Hepatocyte (in vitro differentiated cells): Measurements from ENCODE around the gene MRPL3. TPM values are rescaled to one million over a fixed set of nuclear protein-coding genes. Genes with fewer than 3 reads are reported as not detected.
A peak's percentile ranks its signal among the peaks of the same experiment; 100 is the strongest.

Source experiments
- DNase-seq: peaks from one replicate; pipeline ENCODE4 v3.0.0-alpha.2; 2016; ENCODE audit warnings: low spot score
- H2AFZ ChIP-seq: fragments of 200-600 bp; sonication (generic); 2 replicates; pipeline ENCODE4 v1.6.0; 2016; ENCODE audit warnings: antibody characterized with exemption, mild to moderate bottlenecking
- H3K27ac ChIP-seq: fragments of 200-600 bp; sonication (generic); 2 replicates; pipeline ENCODE4 v1.5.1; 2016; ENCODE audit warnings: mild to moderate bottlenecking
- H3K27me3 ChIP-seq: fragments of 200-600 bp; sonication (generic); 2 replicates; pipeline ENCODE4 v1.6.1; 2016
- H3K36me3 ChIP-seq: fragments of 200-600 bp; sonication (generic); replicated peaks from 2 replicates; pipeline ENCODE4 v1.5.1; 2016; ENCODE audit warnings: low read depth; ENCODE audit not compliant: insufficient read depth
- H3K4me1 ChIP-seq: fragments of 200-600 bp; sonication (generic); 2 replicates; pipeline ENCODE4 v1.5.1; 2016; ENCODE audit warnings: mild to moderate bottlenecking, moderate library complexity; ENCODE audit not compliant: insufficient read depth
- H3K4me2 ChIP-seq: fragments of 200-600 bp; sonication (generic); 2 replicates; pipeline ENCODE4 v1.6.0; 2016
- H3K4me3 ChIP-seq: fragments of 200-600 bp; sonication (generic); 2 replicates; pipeline ENCODE4 v1.5.1; 2016; ENCODE audit warnings: mild to moderate bottlenecking
- H3K79me2 ChIP-seq: fragments of 200-600 bp; sonication (generic); 2 replicates; pipeline ENCODE4 v1.6.0; 2017; ENCODE audit warnings: mild to moderate bottlenecking
- H3K9me2 ChIP-seq: fragments of 200-600 bp; sonication (generic); replicated peaks from 2 replicates; pipeline ENCODE4 v1.6.0; 2017; ENCODE audit warnings: mild to moderate bottlenecking; ENCODE audit not compliant: insufficient read depth
- H3K9me3 ChIP-seq: fragments of 200-600 bp; sonication (generic); 2 replicates; pipeline ENCODE4 v1.5.1; 2016; ENCODE audit warnings: low read depth, mild to moderate bottlenecking
- H4K20me1 ChIP-seq: fragments of 200-600 bp; sonication (generic); 2 replicates; pipeline ENCODE4 v1.6.0; 2016; ENCODE audit warnings: mild to moderate bottlenecking; ENCODE audit not compliant: insufficient read depth, poor library complexity, severe bottlenecking
- EZH2 ChIP-seq: fragments of 200-600 bp; sonication (generic); IDR thresholded peaks from 2 replicates; pipeline ENCODE4 v1.6.1; 2016; ENCODE audit warnings: antibody characterized with exemption, mild to moderate bottlenecking, borderline replicate concordance
- EZH2phosphoT487 ChIP-seq: fragments of 200-600 bp; sonication (generic); IDR thresholded peaks from one replicate; pipeline ENCODE4 v1.6.1; 2018; ENCODE audit warnings: antibody characterized with exemption, mild to moderate bottlenecking, low read depth, moderate library complexity; ENCODE audit not compliant: unreplicated experiment, severe bottlenecking
- WGBS: methylation state at CpG from one replicate; pipeline ENCODE4 v1.1.6; 2016; ENCODE audit warnings: low lambda C conversion rate; ENCODE audit errors: missing lambda C conversion rate; 5-methylcytosine and 5-hydroxymethylcytosine counted together
- polyA plus RNA-seq: library from polyadenylated mRNA; unstranded; fragments of >200 nt; fragmentation: Nextera tagmentation; extraction: Ambion mirVana; gene quantifications from 2 replicates; pipeline ENCODE4 v1.2.1, GENCODE V29; 2016
- total RNA-seq: library from RNA; depleted of rRNA; stranded (reverse); fragments of >200 nt; gene quantifications from 2 replicates; pipeline ENCODE4 v1.2.3, GENCODE V29; 2014
- TF ChIP-seq, protein P1 (sequence below): fragments of 200-600 bp; sonication (generic); IDR thresholded peaks from 2 replicates; pipeline ENCODE4 v1.5.1; 2016; ENCODE audit warnings: antibody characterized with exemption, mild to moderate bottlenecking; ENCODE audit not compliant: poor library complexity

The MRPL3 gene
- total and polyA plus RNA-seq, 2 experiments from 2014 or later = 87.8 to 113 TPM

DNA sequence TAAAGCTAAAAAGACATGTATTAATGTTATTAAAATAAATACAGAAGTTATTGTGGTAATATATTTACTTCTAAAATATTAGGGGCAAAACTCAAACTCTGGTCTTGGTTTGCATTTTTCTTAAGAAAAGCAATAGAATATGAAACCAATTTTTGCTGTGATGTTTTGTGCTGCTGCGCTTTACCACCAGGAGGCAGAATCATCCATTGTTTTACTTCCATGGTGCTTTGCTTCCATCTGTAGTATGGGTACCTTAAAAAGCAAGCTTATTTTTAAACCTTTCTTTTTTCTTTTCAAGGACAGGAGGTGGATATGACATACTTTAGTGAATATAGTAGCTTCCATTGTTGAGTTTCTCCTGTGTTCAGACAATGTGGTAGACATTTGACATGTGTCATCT is 46.6 kb upstream of the MRPL3 start:
- H3K79me2 ChIP-seq = no peaks in the 10 kb centered on the region
- TF ChIP-seq, protein P1, sequence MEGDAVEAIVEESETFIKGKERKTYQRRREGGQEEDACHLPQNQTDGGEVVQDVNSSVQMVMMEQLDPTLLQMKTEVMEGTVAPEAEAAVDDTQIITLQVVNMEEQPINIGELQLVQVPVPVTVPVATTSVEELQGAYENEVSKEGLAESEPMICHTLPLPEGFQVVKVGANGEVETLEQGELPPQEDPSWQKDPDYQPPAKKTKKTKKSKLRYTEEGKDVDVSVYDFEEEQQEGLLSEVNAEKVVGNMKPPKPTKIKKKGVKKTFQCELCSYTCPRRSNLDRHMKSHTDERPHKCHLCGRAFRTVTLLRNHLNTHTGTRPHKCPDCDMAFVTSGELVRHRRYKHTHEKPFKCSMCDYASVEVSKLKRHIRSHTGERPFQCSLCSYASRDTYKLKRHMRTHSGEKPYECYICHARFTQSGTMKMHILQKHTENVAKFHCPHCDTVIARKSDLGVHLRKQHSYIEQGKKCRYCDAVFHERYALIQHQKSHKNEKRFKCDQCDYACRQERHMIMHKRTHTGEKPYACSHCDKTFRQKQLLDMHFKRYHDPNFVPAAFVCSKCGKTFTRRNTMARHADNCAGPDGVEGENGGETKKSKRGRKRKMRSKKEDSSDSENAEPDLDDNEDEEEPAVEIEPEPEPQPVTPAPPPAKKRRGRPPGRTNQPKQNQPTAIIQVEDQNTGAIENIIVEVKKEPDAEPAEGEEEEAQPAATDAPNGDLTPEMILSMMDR = peak; percentile 29
- TF ChIP-seq EZH2 = no peak
- no peak for DNase-seq
- H3K27ac ChIP-seq = no peak overlapping the region
- H3K4me2 ChIP-seq = no peak overlapping the region
- no peak overlapping the region for H2AFZ ChIP-seq
- peaks cover 8% of the 10 kb centered on the region for H3K27me3 ChIP-seq
- no peaks in the 10 kb centered on the region for H3K4me1 ChIP-seq
- no peaks in the 10 kb centered on the region for H4K20me1 ChIP-seq
- H3K4me3 ChIP-seq = no peak overlapping the region
- H3K36me3 ChIP-seq = no peaks in the 10 kb centered on the region
- WGBS = 97% methylated on average over 1 of the region's 1 CpG
- H3K9me3 ChIP-seq = no peaks in the 10 kb centered on the region
- no peaks in the 10 kb centered on the region for H3K9me2 ChIP-seq

- H3K4me3 ChIP-seq = no peak overlapping the region
- H3K27ac ChIP-seq = no peak overlapping the region
- 71% methylated on average over 1 of the region's 1 CpG for WGBS
- H3K79me2 ChIP-seq = no peaks in the 10 kb centered on the region
- no peaks in the 10 kb centered on the region for H4K20me1 ChIP-seq
- no peak for DNase-seq
- no peak overlapping the region for H3K4me2 ChIP-seq
- H3K9me3 ChIP-seq = no peaks in the 10 kb centered on the region
- no peak overlapping the region for H2AFZ ChIP-seq
- peaks cover 8% of the 10 kb centered on the region for H3K27me3 ChIP-seq
- TF ChIP-seq EZH2phosphoT487 (no peak), EZH2 (no peak)
- TF ChIP-seq, protein P1 = no peak
- no peaks in the 10 kb centered on the region for H3K9me2 ChIP-seq
- H3K4me1 ChIP-seq = no peaks in the 10 kb centered on the region
- no peaks in the 10 kb centered on the region for H3K36me3 ChIP-seq
Observed at GRCh38 chr3:131547585-131547984, 44.8 kb upstream of the MRPL3 start.

- Histone ChIP-seq H3K9me2 (no peaks in the 10 kb centered on the region), H3K36me3 (no peaks in the 10 kb centered on the region), H3K4me3 (no peak overlapping the region), H3K79me2 (no peaks in the 10 kb centered on the region), H3K4me1 (no peaks in the 10 kb centered on the region), H3K27ac (no peak overlapping the region), H4K20me1 (no peaks in the 10 kb centered on the region), H3K9me3 (no peaks in the 10 kb centered on the region), H2AFZ (no peak overlapping the region), H3K4me2 (no peak overlapping the region), H3K27me3 (peaks cover 8% of the 10 kb centered on the region)
- TF ChIP-seq EZH2 (no peak), EZH2phosphoT487 (no peak)
- TF ChIP-seq, protein P1 = no peak
- DNase-seq = no peak
Observed at GRCh38 chr3:131546441-131546840, 43.7 kb upstream of the MRPL3 start.

- H3K9me3 ChIP-seq = no peaks in the 10 kb centered on the region
- 73% methylated on average over 2 of the region's 2 CpGs for WGBS
- H3K27me3 ChIP-seq = peaks cover 3% of the 10 kb centered on the region
- no peak overlapping the region for H3K27ac ChIP-seq
- no peaks in the 10 kb centered on the region for H4K20me1 ChIP-seq
- no peak for TF ChIP-seq EZH2
- TF ChIP-seq, protein P1 = no peak
- H3K79me2 ChIP-seq = no peaks in the 10 kb centered on the region
- H3K4me2 ChIP-seq = no peak overlapping the region
- no peak overlapping the region for H3K4me3 ChIP-seq
- H3K4me1 ChIP-seq = no peaks in the 10 kb centered on the region
- H3K9me2 ChIP-seq = no peaks in the 10 kb centered on the region
- H3K36me3 ChIP-seq = no peaks in the 10 kb centered on the region
- no peak overlapping the region for H2AFZ ChIP-seq
- DNase-seq = no peak
Observed at GRCh38 chr3:131544557-131544956, 41.8 kb upstream of the MRPL3 start.
